ENCODE results near the gene ARHGAP45. TPM values are rescaled to one million over a fixed set of nuclear protein-coding genes. Genes with fewer than 3 reads are reported as not detected.
A peak's percentile ranks its signal among the peaks of the same experiment; 100 is the strongest.

The ARHGAP45 gene
- total RNA-seq, 2 donors from 2014 or later = 320 to 338 TPM

DNA sequence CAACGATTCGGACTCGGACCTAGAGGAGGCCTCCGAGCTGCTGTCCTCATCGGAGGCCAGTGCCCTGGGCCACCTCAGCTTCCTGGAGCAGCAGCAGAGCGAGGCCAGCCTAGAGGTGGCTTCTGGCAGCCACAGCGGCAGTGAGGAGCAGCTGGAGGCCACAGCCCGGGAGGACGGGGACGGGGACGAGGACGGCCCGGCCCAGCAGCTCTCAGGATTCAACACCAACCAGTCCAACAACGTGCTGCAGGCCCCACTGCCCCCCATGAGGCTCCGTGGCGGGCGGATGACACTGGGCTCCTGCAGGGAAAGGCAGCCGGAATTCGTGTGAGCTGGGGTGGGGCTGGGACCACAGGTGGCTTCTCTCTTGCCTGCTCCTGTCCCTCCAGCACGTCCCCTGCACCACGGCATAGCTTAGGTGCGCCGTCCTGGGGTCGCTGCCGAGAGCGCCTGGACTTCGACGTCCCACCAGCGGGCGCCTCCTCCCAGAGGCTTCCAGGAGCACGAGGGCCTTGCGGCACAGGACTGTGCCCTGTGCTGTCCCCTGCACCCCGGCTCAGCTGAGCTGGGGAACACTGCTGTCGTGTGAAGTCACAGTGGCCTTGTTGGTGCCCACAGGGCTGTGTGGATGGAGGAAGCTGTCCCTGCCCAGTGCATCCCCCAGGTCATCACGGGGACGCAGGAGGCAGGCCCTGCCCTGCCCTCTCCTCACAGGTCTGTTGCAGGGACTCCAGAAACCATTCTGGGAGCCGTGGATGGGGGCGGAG, 18.9 kb downstream of the ARHGAP45 start:
- no peaks in the 10 kb centered on the region for H3K36me3 Mint-ChIP-seq
- peaks cover 15 to 22% of the 10 kb centered on the region in 2 donors for H3K4me1 Mint-ChIP-seq (ENCODE audit: low read depth in 2 of 2)
- no peaks in the 10 kb centered on the region for H3K9me3 Mint-ChIP-seq
- H3K4me3 Mint-ChIP-seq = no peak overlapping the region
- DNase-seq (ENCODE audit: low spot score) = peak; percentile 56
- H3K27me3 Mint-ChIP-seq = no peaks in the 10 kb centered on the region
- no peak for ATAC-seq
- peak overlapping the region; percentile 53 to 70 for H3K27ac Mint-ChIP-seq

DNA sequence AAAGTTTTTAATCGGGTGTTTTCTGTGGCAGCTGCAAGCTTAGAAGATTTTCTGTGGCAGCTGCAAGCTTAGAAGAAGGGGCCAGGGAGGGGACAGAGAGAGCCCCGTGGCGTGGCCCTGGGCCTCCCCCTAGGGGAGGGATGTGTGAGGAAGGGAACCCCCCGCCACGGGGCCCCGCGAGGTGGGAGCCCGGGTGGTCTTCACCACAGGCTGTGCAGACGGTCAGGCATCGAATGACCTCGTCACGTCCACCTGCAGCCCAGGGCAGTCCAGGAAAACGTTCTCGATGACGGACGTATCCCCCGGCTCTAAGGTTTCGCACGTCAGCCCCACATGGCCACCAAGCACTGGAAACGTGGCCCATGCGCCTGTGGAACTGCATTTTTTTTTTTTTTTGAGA, 19.6 kb downstream of the ARHGAP45 start:
- Mint-ChIP-seq H3K4me3 (no peak overlapping the region), H3K27ac (no peak overlapping the region), H3K9me3 (no peaks in the 10 kb centered on the region), H3K4me1 (ENCODE audit: low read depth in 2 of 2) (peaks cover 15 to 22% of the 10 kb centered on the region in 2 donors), H3K27me3 (no peaks in the 10 kb centered on the region), H3K36me3 (no peaks in the 10 kb centered on the region)
- DNase-seq (ENCODE audit: low spot score) (no peak), ATAC-seq (no peak)

DNA sequence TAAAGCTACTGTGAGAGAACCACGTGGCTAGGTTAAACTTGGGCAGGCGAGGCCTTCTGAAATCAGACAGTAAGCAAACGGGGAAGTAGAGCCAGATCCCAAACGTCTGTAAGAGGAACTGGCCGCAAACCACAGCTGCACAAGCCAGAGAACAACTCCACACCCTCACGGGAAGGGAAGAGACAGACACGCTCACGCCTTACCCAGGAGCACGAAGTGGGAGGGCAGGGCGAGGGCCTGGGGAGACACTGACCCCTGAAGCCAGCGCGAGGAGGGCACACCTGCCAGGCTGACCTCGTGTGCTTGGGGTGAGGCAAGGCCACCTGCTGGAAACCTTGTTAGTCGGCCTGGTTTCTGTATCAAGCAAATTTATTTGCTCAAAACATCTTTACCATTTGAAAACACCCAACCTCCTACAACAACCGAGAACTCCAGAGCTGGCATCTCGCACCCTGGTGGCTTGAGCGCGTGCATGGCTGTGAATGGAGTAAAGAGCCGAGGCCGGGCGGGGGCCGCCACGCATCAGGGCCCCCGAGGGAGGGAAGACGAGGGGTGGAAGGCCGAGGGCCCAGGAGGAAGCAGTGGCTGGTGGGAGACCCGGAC, 20.9 kb downstream of the ARHGAP45 start:
- Mint-ChIP-seq H3K4me1 (ENCODE audit: low read depth in 2 of 2) (peaks cover 15 to 22% of the 10 kb centered on the region in 2 donors), H3K9me3 (no peaks in the 10 kb centered on the region), H3K4me3 (no peak overlapping the region), H3K27ac (peak overlapping the region; percentile 72 to 94), H3K36me3 (no peaks in the 10 kb centered on the region), H3K27me3 (no peaks in the 10 kb centered on the region)
- DNase-seq (ENCODE audit: low spot score) = no peak
- peak; percentile 26 for ATAC-seq

DNA sequence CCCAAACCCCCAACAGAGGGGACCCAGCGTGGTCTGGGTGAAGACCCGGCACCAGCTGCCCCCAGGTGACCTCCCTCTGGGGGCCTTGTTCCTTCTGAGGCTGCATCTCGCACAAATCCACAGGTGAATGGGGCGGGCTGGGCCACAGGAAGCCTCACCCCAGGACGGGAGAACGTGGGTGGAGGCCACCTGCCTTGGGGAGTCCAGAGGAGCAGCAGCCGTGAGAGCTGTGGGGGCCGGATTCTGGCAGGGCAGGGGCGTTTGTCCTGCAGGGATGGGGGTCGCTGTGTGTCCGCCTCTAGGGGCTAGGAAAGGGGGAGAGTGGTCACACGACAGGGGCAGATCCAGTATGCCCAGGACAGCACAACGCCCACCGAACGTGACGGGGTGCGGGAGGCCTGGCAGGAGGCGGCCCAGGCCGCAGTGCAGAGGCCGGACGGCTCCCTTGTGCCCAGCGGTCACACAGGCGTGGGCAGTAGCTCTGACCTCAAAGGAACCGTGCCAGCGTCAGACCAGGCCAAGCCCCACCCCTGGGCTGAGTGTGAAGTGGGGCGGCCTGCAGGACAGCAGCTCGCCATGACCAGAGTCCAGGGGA, 21.5 kb downstream of the ARHGAP45 start:
- peak in 1 of 2 donors; percentile 14 for ATAC-seq
- Mint-ChIP-seq H3K27me3 (no peaks in the 10 kb centered on the region), H3K4me3 (no peak overlapping the region), H3K27ac (peak overlapping the region in 1 of 2 donors; percentile 72), H3K4me1 (ENCODE audit: low read depth in 2 of 2) (peaks cover 18 to 24% of the 10 kb centered on the region in 2 donors), H3K36me3 (no peaks in the 10 kb centered on the region), H3K9me3 (no peaks in the 10 kb centered on the region)
- no peak for DNase-seq (ENCODE audit: low spot score)

DNA sequence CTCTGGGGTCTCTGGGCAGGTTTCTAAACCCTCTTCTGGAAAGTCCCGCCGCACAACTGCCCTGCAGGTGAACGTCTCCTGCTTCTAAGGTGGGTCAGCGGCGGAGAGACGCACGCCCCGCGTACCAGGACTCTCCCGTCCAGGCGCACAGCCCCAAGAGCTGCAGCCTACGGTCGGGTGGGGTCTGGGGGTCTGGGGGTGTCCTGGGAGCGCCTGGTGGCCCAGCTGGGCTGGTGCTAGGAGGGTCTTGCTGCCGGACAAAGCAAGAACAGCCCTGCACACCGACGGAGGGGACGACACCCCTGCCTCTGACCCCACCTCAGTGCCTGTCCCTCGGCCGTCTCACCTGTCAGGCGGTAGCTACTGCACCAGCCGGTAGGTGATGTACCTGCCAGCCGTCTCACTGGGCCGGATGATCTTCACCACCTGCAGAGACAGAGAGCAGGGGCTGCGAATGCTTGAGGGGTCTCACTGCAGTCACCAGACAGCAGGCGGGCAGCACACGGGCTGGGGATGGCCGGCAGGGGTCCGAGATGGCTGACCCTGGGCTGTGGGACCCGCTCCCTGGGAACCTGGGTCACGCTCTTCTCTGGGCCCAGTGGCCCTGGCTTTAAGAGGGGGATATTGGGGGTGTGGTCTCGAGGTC, 22.3 kb downstream of the ARHGAP45 start:
- no peaks in the 10 kb centered on the region for H3K27me3 Mint-ChIP-seq
- DNase-seq (ENCODE audit: low spot score) = no peak
- H3K9me3 Mint-ChIP-seq = no peaks in the 10 kb centered on the region
- no peaks in the 10 kb centered on the region for H3K36me3 Mint-ChIP-seq
- H3K27ac Mint-ChIP-seq = peak overlapping the region in 1 of 2 donors; percentile 72
- ATAC-seq = no peak
- H3K4me3 Mint-ChIP-seq = no peak overlapping the region
- H3K4me1 Mint-ChIP-seq (ENCODE audit: low read depth in 2 of 2) = peaks cover 22 to 30% of the 10 kb centered on the region in 2 donors

DNA sequence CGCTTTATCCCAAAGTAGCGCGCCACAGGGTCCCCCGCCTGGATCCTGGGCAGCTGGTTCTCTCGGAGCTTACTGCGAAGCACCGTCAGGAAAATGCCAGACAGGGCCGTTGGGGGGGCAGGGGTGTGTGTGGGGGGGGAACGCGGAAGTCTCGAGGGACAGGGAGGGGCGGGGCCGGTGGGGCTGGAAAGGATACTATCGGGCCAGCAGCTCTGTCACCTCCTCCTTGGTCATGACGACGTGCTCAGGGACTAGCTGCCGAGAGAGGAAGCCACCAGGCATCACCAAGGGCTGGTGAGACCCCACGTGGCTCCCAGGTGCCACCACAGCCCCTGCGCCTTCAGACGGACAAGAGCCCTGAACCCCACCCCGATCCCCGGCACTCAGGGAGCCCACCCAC, 22.9 kb downstream of the ARHGAP45 start:
- ATAC-seq = no peak
- Mint-ChIP-seq H3K27me3 (no peaks in the 10 kb centered on the region), H3K4me3 (no peak overlapping the region), H3K4me1 (ENCODE audit: low read depth in 2 of 2) (peaks cover 19 to 33% of the 10 kb centered on the region in 2 donors), H3K9me3 (no peaks in the 10 kb centered on the region), H3K27ac (no peak overlapping the region), H3K36me3 (no peaks in the 10 kb centered on the region)
- no peak for DNase-seq (ENCODE audit: low spot score)

DNA sequence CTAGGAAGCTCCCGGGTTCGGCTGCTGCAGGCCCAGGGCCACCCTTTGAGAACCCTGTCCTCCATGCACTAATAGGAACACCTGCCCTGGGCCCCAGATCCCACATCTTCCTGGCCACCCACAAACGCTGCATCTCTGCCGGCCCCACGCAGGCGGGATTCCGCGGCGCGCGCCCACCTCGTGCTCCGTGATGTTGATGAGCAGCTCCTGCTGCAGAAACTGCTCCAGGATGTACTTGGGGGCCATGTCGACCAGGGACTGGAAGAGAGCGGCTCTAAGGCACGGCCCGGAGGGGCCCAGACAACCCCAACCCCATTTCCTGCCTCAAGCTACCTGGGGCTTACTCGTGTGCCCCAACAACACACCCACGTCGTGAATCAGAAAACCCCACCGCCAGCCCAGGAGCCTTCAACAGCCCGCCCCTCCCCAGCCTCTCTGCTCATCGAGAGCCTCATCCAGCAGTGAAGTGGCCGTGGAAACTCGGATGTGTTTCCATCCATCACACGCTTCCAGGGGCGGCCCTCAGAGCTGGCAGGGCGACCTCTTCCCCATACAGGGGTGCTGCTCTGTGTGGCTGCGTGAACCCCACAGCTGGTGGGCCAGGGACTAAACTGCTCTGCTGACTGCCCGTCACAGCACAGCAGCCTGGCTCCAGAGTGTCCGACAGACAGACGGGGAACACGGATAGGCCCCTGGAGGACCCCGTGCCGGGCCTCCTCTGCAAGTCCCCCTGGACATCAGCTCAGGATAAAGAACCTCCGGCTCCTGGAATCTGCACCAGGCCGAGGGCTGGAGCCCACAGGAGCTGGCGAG, 24.0 kb downstream of the ARHGAP45 start:
- Mint-ChIP-seq H3K9me3 (no peaks in the 10 kb centered on the region), H3K4me1 (ENCODE audit: low read depth in 2 of 2) (peaks cover 20 to 32% of the 10 kb centered on the region in 2 donors), H3K36me3 (no peaks in the 10 kb centered on the region), H3K27me3 (no peaks in the 10 kb centered on the region), H3K4me3 (no peak overlapping the region), H3K27ac (no peak overlapping the region)
- ATAC-seq = no peak
- DNase-seq (ENCODE audit: low spot score) = no peak

DNA sequence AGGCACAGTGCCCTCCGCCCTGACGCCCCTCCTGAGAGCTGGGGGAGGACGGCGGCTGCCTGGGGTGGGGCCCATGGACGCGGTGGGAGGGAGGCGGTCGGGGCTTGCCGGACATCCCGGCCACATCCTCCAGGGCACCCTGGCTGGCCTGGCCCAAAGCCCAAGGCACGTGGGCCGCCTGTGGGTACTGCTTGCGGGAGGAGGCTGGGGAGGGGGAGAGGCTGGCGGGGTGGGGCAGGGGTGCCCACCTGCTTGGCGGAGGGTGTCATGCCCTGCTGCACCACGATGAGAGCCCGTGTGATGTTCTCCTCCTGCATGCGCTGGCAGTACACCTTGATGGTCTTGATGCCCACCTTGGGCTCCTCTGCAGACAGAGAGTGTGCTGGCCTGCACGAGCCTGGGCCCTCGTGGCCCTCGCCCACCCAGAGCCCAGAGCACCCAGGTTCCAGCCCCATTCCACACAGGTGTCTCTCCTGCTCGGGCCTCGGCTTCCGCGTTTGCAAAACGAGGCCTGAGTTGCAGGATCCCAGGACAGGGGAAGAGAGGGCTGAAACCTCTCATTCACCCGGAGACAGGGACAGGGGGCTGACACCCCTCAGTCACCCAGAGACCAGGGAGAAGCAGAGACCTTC, 24.7 kb downstream of the ARHGAP45 start:
- peaks cover 21 to 36% of the 10 kb centered on the region in 2 donors for H3K4me1 Mint-ChIP-seq (ENCODE audit: low read depth in 2 of 2)
- no peaks in the 10 kb centered on the region for H3K36me3 Mint-ChIP-seq
- no peak overlapping the region for H3K4me3 Mint-ChIP-seq
- no peaks in the 10 kb centered on the region for H3K27me3 Mint-ChIP-seq
- no peak for ATAC-seq
- peak overlapping the region in 1 of 2 donors; percentile 88 for H3K27ac Mint-ChIP-seq
- H3K9me3 Mint-ChIP-seq = no peaks in the 10 kb centered on the region
- DNase-seq (ENCODE audit: low spot score) = no peak

DNA sequence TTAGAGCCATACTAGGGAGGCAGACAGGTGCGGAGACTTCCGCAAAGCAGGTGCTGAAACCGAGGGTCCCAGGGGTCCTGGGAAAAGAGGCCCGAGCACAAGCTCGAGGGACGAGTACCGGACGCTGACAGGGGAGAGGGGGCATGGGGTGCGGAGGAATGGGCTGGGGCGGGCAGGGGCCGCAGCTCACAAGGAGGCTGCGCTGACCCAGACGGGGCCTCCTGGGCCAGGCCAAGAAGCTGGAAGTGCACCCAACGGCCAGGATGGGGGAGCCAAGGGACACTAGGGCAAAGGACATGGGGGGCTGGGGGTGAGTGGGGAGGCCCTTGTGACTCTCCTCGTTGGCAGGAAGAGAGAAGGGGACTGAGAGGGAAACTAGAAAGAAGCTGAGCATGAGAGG, 26.4 kb downstream of the ARHGAP45 start:
- DNase-seq (ENCODE audit: low spot score) (no peak), ATAC-seq (no peak)
- Mint-ChIP-seq H3K9me3 (no peaks in the 10 kb centered on the region), H3K4me1 (ENCODE audit: low read depth in 2 of 2) (peaks cover 16 to 34% of the 10 kb centered on the region in 2 donors), H3K27ac (peak overlapping the region; percentile 74 to 88), H3K36me3 (no peaks in the 10 kb centered on the region), H3K27me3 (no peaks in the 10 kb centered on the region), H3K4me3 (peak overlapping the region; percentile 87)

DNA sequence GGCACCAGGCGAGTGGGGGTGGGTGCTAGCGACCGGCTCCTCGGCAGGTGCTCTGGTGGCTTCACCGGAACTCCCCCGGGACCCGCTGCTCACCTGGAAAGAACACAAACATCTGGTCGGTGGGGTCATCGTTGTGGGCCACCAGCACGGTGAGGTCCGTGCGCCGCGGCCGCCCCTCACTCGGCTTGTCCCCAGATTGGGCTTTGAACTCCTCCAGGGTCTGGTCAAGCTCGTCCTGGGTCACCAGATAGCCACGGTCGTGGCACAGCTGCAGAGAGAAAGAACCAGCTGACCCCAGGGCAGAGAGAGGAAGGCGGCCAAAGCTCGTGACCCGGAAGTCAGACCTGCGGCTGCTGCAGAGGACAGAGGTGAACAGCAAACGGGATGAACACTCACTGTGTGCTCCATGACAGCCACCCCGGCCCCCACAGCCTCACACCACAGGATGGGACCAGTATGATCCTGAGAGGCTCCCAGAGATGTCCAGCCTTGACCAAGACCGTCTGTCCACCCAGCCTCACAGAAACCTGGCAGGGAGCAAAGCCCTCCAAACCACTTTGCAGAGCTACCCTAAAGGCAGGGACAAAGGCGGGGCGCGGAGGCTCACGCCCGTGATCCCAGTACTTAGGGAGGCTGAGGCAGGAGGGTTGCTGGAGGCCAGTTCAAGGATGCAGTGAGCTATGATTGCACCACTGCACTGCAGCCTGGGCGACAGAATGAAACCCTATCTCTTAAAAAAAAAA, 27.0 kb downstream of the ARHGAP45 start:
- H3K4me3 Mint-ChIP-seq = peak overlapping the region; percentile 87
- no peak for ATAC-seq
- DNase-seq (ENCODE audit: low spot score) = no peak
- no peaks in the 10 kb centered on the region for H3K27me3 Mint-ChIP-seq
- no peaks in the 10 kb centered on the region for H3K36me3 Mint-ChIP-seq
- peak overlapping the region; percentile 74 to 88 for H3K27ac Mint-ChIP-seq
- no peaks in the 10 kb centered on the region for H3K9me3 Mint-ChIP-seq
- H3K4me1 Mint-ChIP-seq (ENCODE audit: low read depth in 2 of 2) = peaks cover 23 to 35% of the 10 kb centered on the region in 2 donors

DNA sequence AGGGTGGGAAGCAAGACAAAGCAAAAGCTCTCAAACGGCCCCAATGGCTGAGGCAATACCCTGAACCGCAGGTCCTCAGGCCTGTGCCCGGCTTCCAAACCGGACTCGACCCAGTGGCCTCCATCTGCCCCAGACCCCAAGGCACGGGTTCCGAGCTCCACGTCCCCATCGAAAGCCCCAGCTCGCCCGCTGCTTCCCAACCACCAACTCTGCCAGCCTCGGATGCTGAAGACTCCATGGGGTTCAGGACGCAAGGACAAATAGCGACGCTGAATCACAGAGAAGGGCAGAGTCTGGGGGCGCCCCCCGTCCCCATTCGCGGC, 27.6 kb downstream of the ARHGAP45 start:
- ATAC-seq (no peak), DNase-seq (ENCODE audit: low spot score) (no peak)
- H3K27ac Mint-ChIP-seq = peak overlapping the region; percentile 74 to 88
- H3K9me3 Mint-ChIP-seq = no peaks in the 10 kb centered on the region
- peaks cover 28 to 39% of the 10 kb centered on the region in 2 donors for H3K4me1 Mint-ChIP-seq (ENCODE audit: low read depth in 2 of 2)
- peak overlapping the region; percentile 87 for H3K4me3 Mint-ChIP-seq
- H3K27me3 Mint-ChIP-seq = no peaks in the 10 kb centered on the region
- H3K36me3 Mint-ChIP-seq = peaks cover 1% of the 10 kb centered on the region

DNA sequence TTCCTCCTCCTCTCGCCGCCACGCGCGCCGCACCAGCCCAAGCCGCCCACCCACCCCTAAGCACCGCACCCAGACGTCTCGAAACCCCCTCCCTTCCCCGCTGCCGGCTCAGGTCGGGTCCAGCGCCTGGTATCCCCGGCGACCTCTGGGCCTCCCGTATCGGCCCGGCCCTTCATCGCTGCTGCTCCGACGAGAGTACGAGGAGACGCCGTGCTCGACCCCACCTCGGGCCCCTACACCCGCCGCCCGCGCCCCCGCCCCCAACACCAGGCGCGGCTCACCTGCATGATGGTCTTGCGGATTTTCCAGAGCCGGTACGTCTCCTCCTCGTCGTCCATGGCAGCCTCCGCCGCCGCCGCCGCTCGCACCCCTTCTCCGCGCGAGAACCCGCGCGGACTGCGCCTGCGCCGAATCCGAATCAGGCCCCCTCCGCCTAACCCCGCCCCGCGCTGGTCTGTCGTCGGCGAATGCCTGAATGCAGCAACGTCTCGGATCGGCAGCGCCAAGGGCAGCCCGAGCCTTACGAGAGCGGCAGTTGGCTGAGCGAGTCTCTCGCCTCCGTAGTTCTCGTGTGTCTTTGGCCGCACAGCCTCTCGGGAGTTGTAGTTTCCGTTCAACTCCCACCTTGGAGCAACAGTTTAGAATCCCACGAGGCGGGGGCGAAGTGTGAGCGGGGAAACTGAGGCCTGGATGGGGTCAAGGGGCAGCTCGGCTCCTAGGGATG, 28.2 kb downstream of the ARHGAP45 start, which contains the start of gene POLR2E:
Gene POLR2E, minus strand, starts transcription at position 398 of the 724 bp plus-strand sequence. Its CDS starts 60 bp downstream, at position 338.
- ATAC-seq = peak; percentile 98
- Mint-ChIP-seq H3K36me3 (peaks cover 5% of the 10 kb centered on the region), H3K27me3 (no peaks in the 10 kb centered on the region), H3K9me3 (no peaks in the 10 kb centered on the region), H3K27ac (peak within 1 kb of the TSS; percentile 74 to 88), H3K4me1 (ENCODE audit: low read depth in 2 of 2) (peaks cover 34 to 44% of the 10 kb centered on the region in 2 donors), H3K4me3 (peak within 1 kb of the TSS; percentile 87)
- peak; percentile 98 for DNase-seq (ENCODE audit: low spot score)
